Right lobe of liver (tissue), 6 donors: Measurements from ENCODE around the gene SSB. TPM values are rescaled to one million over a fixed set of nuclear protein-coding genes. Genes with fewer than 3 reads are reported as not detected.

Source experiments
- ATAC-seq, 4 donors: fragments of 200-7000 bp; cut with Tn5 transposase; one replicate each; pipeline ENCODE4 v1.9.1; 2020; ENCODE audit warnings: mild to moderate bottlenecking in 4 of 4, moderate library complexity in 4 of 4
- DNase-seq, 3 donors: peaks; one replicate each; pipeline ENCODE4 v3.0.0-alpha.2; 2020
- H3K27ac ChIP-seq, 3 donors: fragments of 200-600 bp; one replicate each; pipeline ENCODE4 v1.8.0; 2022
- H3K27me3 ChIP-seq, 2 donors: fragments of 200-600 bp; one replicate each; pipeline ENCODE4 v1.8.0; 2022
- H3K36me3 ChIP-seq, 4 donors: fragments of 200-600 bp; sonication (generic) in 1 of 4; one replicate each; pipeline versions ENCODE4 v1.5.1 to v1.8.0; 2017 to 2022; ENCODE audit warnings: control low read depth in 1 of 4
- H3K4me1 ChIP-seq, 4 donors: fragments of 200-600 bp; sonication (generic) in 1 of 4; one replicate each; pipeline versions ENCODE4 v1.5.1 to v1.8.0; 2017 to 2022; ENCODE audit warnings: control low read depth in 1 of 4
- H3K4me3 ChIP-seq, 3 donors: fragments of 200-600 bp; one replicate each; pipeline ENCODE4 v1.8.0; 2022
- H3K9me3 ChIP-seq, 4 donors: fragments of 200-600 bp; sonication (generic) in 1 of 4; one replicate each; pipeline versions ENCODE4 v1.5.1 to v1.8.0; 2017 to 2022; ENCODE audit warnings: control low read depth in 1 of 4
- POLR2A ChIP-seq: fragments of 450-650 bp; IDR thresholded peaks from one replicate; pipeline ENCODE4 v1.6.1; 2017; ENCODE audit warnings: antibody characterized with exemption, mild to moderate bottlenecking
- WGBS: methylation state at CpG from one replicate; pipeline ENCODE4 v1.1.6; 2018; ENCODE audit warnings: low coverage, low lambda C conversion rate; ENCODE audit not compliant: insufficient coverage; ENCODE audit errors: missing lambda C conversion rate; 5-methylcytosine and 5-hydroxymethylcytosine counted together
- intact Hi-C, 2 donors: fragments of 100-400 bp; cut with DNase I; formaldehyde crosslinking; loops; one replicate each; pipeline versions ENCODE4 v1.11.2 to v1.14.1; 2022
- total RNA-seq, 6 experiments: library from RNA; depleted of rRNA in 2 of 6; stranded (reverse); fragments of >200 nt in 2 of 6; fragmentation: NEBNext Ultra II Directional in 3 of 6; extraction: Animal tissue kit (Norgen Biotek cat#: 25700) in 3 of 6; gene quantifications; one replicate each; pipeline versions ENCODE4 v1.1.0 to v1.2.4, GENCODE V29; 2016 to 2023
- TF ChIP-seq, protein P1 (sequence below), 4 donors: fragments of 200-600 bp in 3 of 4; fragments of 450-650 bp in 1 of 4; IDR thresholded peaks; one replicate each; pipeline versions ENCODE4 v1.5.1 to v1.8.0; 2016 to 2022; ENCODE audit warnings: antibody characterized with exemption in 4 of 4, mild to moderate bottlenecking in 2 of 4
- donor health status: DM: no; HTN: yes; CAD: no.
- donor health status: DM: no; HTN: no; CAD: no.
- donor health status: DM: no; HTN: no; CAD: no.
- donor health status: DM: no; HTN: yes; CAD: no.
- donor health status: DM: no; HTN: yes; CAD: no.

SSB gene
- total RNA-seq, 6 experiments from 2014 or later, result 16.5 to 41.3 (median 33.2) TPM

DNA sequence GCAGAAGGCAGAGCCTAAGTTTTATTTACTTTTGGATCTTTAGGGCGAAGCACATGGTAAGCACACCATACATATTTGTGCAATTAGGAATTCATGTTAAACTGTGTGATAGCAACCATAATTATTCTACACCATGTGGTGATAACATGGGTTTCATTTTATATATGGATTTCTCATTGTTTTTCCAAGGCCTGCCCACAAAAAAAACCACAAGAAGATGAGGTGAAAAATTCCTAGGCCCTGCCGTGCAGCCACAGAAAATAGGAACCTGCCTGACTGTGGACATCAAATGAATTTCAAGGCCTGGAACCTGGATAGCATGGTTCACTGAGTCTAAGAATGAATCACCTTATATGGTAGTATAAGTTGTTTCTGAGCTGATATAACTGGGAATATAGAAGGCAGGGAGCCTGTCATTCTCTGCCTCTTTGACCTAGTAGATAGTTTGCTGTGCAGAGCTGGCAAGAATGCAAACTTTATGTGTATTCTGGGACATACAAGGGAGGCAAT is 22.4 kb upstream of the SSB start:
- no peak for DNase-seq
- Histone ChIP-seq H3K9me3 (no peaks in the 10 kb centered on the region), H3K4me3 (no peak overlapping the region), H3K27ac (no peak overlapping the region), H3K4me1 (no peaks in the 10 kb centered on the region), H3K27me3 (no peaks in the 10 kb centered on the region), H3K36me3 (no peaks in the 10 kb centered on the region)
- WGBS, result 75% methylated on average over 2 of the region's 2 CpGs
- intact Hi-C loops, result no loop called here
- no peak for ATAC-seq
- TF ChIP-seq, protein P1, sequence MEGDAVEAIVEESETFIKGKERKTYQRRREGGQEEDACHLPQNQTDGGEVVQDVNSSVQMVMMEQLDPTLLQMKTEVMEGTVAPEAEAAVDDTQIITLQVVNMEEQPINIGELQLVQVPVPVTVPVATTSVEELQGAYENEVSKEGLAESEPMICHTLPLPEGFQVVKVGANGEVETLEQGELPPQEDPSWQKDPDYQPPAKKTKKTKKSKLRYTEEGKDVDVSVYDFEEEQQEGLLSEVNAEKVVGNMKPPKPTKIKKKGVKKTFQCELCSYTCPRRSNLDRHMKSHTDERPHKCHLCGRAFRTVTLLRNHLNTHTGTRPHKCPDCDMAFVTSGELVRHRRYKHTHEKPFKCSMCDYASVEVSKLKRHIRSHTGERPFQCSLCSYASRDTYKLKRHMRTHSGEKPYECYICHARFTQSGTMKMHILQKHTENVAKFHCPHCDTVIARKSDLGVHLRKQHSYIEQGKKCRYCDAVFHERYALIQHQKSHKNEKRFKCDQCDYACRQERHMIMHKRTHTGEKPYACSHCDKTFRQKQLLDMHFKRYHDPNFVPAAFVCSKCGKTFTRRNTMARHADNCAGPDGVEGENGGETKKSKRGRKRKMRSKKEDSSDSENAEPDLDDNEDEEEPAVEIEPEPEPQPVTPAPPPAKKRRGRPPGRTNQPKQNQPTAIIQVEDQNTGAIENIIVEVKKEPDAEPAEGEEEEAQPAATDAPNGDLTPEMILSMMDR (IDR thresholded peaks at IDR 0.05), result no peak
- TF ChIP-seq POLR2A, result no peak

DNA sequence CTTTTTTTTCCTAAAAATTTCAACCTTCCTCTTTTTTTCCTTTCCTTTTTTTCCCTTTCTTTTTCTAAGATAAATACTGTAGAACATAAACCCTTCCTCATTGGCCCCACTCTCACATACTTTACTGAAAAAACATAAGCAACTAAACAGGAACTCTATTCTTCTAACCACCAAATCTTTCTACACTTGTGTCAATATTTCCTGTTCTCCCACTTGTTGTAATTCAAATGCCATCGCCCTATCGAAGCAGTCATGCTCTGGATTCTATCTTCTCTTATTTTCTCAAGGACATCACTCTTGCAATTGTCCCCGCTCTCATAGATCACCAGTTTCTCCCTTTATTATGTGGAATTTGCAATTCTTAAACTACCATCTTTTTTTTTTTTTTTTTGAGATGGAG is 20.2 kb upstream of the SSB start:
- Histone ChIP-seq H3K27me3 (no peaks in the 10 kb centered on the region), H3K4me3 (no peak overlapping the region), H3K4me1 (no peaks in the 10 kb centered on the region), H3K9me3 (no peaks in the 10 kb centered on the region), H3K36me3 (no peaks in the 10 kb centered on the region), H3K27ac (no peak overlapping the region)
- WGBS, result 84% methylated on average over 3 of the region's 3 CpGs
- no peak for DNase-seq
- no peak for TF ChIP-seq POLR2A
- TF ChIP-seq, protein P1 (IDR thresholded peaks at IDR 0.05), result no peak
- intact Hi-C loops, result no loop called here
- no peak for ATAC-seq

- 65% methylated on average over 4 of the region's 4 CpGs for WGBS
- TF ChIP-seq POLR2A, result no peak
- TF ChIP-seq, protein P1 (IDR thresholded peaks at IDR 0.05), result no peak
- Histone ChIP-seq H3K27me3 (no peaks in the 10 kb centered on the region), H3K4me3 (no peak overlapping the region), H3K4me1 (no peaks in the 10 kb centered on the region), H3K36me3 (no peaks in the 10 kb centered on the region), H3K27ac (no peak overlapping the region), H3K9me3 (no peaks in the 10 kb centered on the region)
- ATAC-seq, result no peak
- intact Hi-C loops, result loop anchor here in 1 of 2 donors (10.0 kb wide), 1 partner anchor 257 kb away; no protein-coding TSS in a partner anchor
- no peak for DNase-seq
Observed at GRCh38 chr2:169781249-169782013, 17.2 kb upstream of the SSB start.

- DNase-seq, result no peak
- H3K27me3 ChIP-seq, result no peaks in the 10 kb centered on the region
- intact Hi-C loops, result loop anchor here in 1 of 2 donors (10.0 kb wide), 1 partner anchor 258 kb away; no protein-coding TSS in a partner anchor
- no peak overlapping the region for H3K27ac ChIP-seq
- ATAC-seq, result no peak
- H3K36me3 ChIP-seq, result no peaks in the 10 kb centered on the region
- TF ChIP-seq, protein P1 (IDR thresholded peaks at IDR 0.05), result no peak
- TF ChIP-seq POLR2A, result no peak
- no peak overlapping the region for H3K4me3 ChIP-seq
- H3K4me1 ChIP-seq, result no peaks in the 10 kb centered on the region
- H3K9me3 ChIP-seq, result no peaks in the 10 kb centered on the region
- 100% methylated on average over 1 of the region's 1 CpG for WGBS
Observed at GRCh38 chr2:169782513-169782912, 16.2 kb upstream of the SSB start.
